Fibroblast of upper back skin (primary cell): Measurements from ENCODE around the gene SUFU.
A peak's percentile ranks its signal among the peaks of the same experiment; 100 is the strongest.

Experiments used
- DNase-seq: peaks from one replicate; pipeline ENCODE4 v3.0.0-alpha.2; 2013

The SUFU gene

GRCh38 chr10:102675666-102676533, 172.1 kb downstream of the SUFU start:
- DNase-seq = peak; percentile 96

GRCh38 chr10:102676534-102677315, 173.0 kb downstream of the SUFU start:
- DNase-seq = no peak

- DNase-seq = no peak
Observed at GRCh38 chr10:102677331-102678067, 173.7 kb downstream of the SUFU start.

- DNase-seq = no peak
Observed at GRCh38 chr10:102678068-102678400, 174.3 kb downstream of the SUFU start.

GRCh38 chr10:102678842-102679289, 175.1 kb downstream of the SUFU start:
- DNase-seq = peak; percentile 43

GRCh38 chr10:102679596-102679995, 175.8 kb downstream of the SUFU start:
- DNase-seq = no peak

GRCh38 chr10:102681696-102682095, 177.9 kb downstream of the SUFU start:
- no peak for DNase-seq

GRCh38 chr10:102682416-102682815, 178.6 kb downstream of the SUFU start:
- DNase-seq = no peak

- DNase-seq = no peak
Observed at GRCh38 chr10:102682981-102683380, 179.2 kb downstream of the SUFU start.
